ENCODE results near the gene SMPD2.

Gene SMPD2

GRCh38 chr6:109393157-109393885, 47.2 kb upstream of the SMPD2 start (continued):
- TF ChIP-seq, protein P1, sequence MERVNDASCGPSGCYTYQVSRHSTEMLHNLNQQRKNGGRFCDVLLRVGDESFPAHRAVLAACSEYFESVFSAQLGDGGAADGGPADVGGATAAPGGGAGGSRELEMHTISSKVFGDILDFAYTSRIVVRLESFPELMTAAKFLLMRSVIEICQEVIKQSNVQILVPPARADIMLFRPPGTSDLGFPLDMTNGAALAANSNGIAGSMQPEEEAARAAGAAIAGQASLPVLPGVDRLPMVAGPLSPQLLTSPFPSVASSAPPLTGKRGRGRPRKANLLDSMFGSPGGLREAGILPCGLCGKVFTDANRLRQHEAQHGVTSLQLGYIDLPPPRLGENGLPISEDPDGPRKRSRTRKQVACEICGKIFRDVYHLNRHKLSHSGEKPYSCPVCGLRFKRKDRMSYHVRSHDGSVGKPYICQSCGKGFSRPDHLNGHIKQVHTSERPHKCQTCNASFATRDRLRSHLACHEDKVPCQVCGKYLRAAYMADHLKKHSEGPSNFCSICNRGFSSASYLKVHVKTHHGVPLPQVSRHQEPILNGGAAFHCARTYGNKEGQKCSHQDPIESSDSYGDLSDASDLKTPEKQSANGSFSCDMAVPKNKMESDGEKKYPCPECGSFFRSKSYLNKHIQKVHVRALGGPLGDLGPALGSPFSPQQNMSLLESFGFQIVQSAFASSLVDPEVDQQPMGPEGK (CRISPR knock-in tag; IDR thresholded peaks at IDR 0.05; ENCODE audit: borderline replicate concordance): no peak
- no peak for TF ChIP-seq ZC3H10 (CRISPR knock-in tag; IDR thresholded peaks at IDR 0.05)

DNA sequence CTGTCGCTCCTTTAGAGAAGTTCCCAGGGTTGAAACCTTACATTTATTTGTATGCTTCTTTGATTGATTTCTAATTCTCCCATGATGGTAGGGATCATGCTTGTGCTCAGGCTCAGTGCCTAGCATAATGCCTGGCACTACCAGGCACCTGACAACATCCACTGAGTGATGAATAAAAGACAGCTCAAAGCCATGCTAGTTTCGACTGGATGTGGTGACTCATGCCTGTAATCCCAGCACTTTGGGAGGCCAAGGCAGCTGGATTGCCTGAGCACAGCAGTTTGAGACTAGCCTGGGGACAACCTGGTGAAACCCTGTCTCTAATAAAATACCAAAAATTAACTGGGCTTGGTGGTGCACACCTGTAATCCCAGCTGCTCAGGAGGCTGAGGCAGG, 46.6 kb upstream of the SMPD2 start:
- ATAC-seq: 0 out of 3 replicates have a peak, but pooled peaks have one; percentile 14
- TF ChIP-seq TOX (CRISPR knock-in tag; IDR thresholded peaks at IDR 0.05; ENCODE audit: borderline replicate concordance) (no peak), ESRRG (CRISPR knock-in tag; IDR thresholded peaks at IDR 0.05) (no peak), GLIS3 (CRISPR knock-in tag; IDR thresholded peaks at IDR 0.05) (no peak), ZFP3 (CRISPR knock-in tag; IDR thresholded peaks at IDR 0.05) (no peak), ZNF8 (CRISPR knock-in tag; IDR thresholded peaks at IDR 0.05) (no peak), BACH2 (CRISPR knock-in tag; IDR thresholded peaks at IDR 0.05; ENCODE audit: borderline replicate concordance) (no peak), OSR1 (CRISPR knock-in tag; IDR thresholded peaks at IDR 0.05) (no peak), ZC3H10 (CRISPR knock-in tag; IDR thresholded peaks at IDR 0.05) (no peak), ZFP30 (CRISPR knock-in tag; IDR thresholded peaks at IDR 0.05) (no peak), ISL1 (CRISPR knock-in tag; IDR thresholded peaks at IDR 0.05) (no peak), SNAI2 (CRISPR knock-in tag; IDR thresholded peaks at IDR 0.05) (no peak), CSRNP3 (CRISPR knock-in tag; IDR thresholded peaks at IDR 0.05) (no peak)
- TF ChIP-seq, protein P1 (CRISPR knock-in tag; IDR thresholded peaks at IDR 0.05; ENCODE audit: borderline replicate concordance): no peak
- TF ChIP-seq, protein P2, sequence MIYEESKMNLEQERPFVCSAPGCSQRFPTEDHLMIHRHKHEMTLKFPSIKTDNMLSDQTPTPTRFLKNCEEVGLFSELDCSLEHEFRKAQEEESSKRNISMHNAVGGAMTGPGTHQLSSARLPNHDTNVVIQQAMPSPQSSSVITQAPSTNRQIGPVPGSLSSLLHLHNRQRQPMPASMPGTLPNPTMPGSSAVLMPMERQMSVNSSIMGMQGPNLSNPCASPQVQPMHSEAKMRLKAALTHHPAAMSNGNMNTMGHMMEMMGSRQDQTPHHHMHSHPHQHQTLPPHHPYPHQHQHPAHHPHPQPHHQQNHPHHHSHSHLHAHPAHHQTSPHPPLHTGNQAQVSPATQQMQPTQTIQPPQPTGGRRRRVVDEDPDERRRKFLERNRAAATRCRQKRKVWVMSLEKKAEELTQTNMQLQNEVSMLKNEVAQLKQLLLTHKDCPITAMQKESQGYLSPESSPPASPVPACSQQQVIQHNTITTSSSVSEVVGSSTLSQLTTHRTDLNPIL (CRISPR knock-in tag; IDR thresholded peaks at IDR 0.05; ENCODE audit: low read depth): no peak

DNA sequence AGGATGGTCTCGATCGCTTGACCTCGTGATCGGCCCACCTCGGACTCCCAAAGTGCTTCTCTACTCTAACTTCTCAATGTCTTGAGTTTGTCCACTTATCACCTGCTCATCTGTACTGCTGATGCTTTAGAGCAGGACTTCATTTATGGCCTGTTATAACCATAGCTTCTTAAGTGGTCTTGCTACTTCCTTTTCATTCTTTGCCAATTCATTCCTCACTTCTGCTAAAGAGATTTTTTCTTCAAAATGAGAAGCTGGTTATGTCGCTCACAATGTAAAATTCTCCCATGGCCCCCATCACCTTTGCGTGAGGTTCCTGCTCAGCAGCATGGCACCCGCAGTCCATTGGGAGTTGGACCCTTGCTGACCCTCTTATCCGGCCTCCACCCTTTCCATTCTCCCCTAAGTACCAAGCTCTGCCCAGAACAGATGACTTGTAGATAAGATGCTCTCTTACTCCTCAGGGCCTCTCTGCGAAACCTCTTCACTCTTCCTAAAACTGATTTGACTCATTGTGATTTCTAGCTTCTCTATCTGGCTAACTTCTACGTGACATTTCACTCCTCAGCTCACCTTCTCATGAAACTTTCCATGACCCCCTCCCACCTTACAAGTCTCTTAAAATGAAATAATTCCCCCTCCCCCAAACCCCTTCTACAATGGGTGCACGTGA, 44.3 kb upstream of the SMPD2 start:
- ATAC-seq: no peak
- TF ChIP-seq CSDC2 (CRISPR knock-in tag; IDR thresholded peaks at IDR 0.05): no peak
- TF ChIP-seq ZFP3 (CRISPR knock-in tag; IDR thresholded peaks at IDR 0.05): no peak
- TF ChIP-seq ARNTL (CRISPR knock-in tag; IDR thresholded peaks at IDR 0.05; ENCODE audit: borderline replicate concordance, low read depth): no peak
- TF ChIP-seq TCF4 (CRISPR knock-in tag; IDR thresholded peaks at IDR 0.05; ENCODE audit: borderline replicate concordance): no peak
- no peak for TF ChIP-seq BACH2 (CRISPR knock-in tag; IDR thresholded peaks at IDR 0.05; ENCODE audit: borderline replicate concordance)
- TF ChIP-seq ZFP30 (CRISPR knock-in tag; IDR thresholded peaks at IDR 0.05): no peak
- TF ChIP-seq, protein P3, sequence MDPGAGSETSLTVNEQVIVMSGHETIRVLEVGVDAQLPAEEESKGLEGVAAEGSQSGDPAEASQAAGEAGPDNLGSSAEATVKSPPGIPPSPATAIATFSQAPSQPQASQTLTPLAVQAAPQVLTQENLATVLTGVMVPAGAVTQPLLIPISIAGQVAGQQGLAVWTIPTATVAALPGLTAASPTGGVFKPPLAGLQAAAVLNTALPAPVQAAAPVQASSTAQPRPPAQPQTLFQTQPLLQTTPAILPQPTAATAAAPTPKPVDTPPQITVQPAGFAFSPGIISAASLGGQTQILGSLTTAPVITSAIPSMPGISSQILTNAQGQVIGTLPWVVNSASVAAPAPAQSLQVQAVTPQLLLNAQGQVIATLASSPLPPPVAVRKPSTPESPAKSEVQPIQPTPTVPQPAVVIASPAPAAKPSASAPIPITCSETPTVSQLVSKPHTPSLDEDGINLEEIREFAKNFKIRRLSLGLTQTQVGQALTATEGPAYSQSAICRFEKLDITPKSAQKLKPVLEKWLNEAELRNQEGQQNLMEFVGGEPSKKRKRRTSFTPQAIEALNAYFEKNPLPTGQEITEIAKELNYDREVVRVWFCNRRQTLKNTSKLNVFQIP (CRISPR knock-in tag; IDR thresholded peaks at IDR 0.05; ENCODE audit: borderline replicate concordance, low read depth): no peak
- no peak for TF ChIP-seq ZC3H10 (CRISPR knock-in tag; IDR thresholded peaks at IDR 0.05)
- TF ChIP-seq OSR1 (CRISPR knock-in tag; IDR thresholded peaks at IDR 0.05): no peak
- TF ChIP-seq ESRRG (CRISPR knock-in tag; IDR thresholded peaks at IDR 0.05): no peak
- TF ChIP-seq TSHZ2 (CRISPR knock-in tag; IDR thresholded peaks at IDR 0.05): no peak
- TF ChIP-seq ZNF565 (CRISPR knock-in tag; conservative IDR thresholded peaks at IDR 0.05; ENCODE audit: low read depth): no peak
- no peak for TF ChIP-seq TOX (CRISPR knock-in tag; IDR thresholded peaks at IDR 0.05; ENCODE audit: borderline replicate concordance)
- TF ChIP-seq ZNF8 (CRISPR knock-in tag; IDR thresholded peaks at IDR 0.05): no peak
- TF ChIP-seq SNAI2 (CRISPR knock-in tag; IDR thresholded peaks at IDR 0.05): no peak
- TF ChIP-seq ZNF70 (CRISPR knock-in tag; IDR thresholded peaks at IDR 0.05): no peak
- TF ChIP-seq PPARA (CRISPR knock-in tag; IDR thresholded peaks at IDR 0.05; ENCODE audit: borderline replicate concordance): no peak
- TF ChIP-seq GLIS3 (CRISPR knock-in tag; IDR thresholded peaks at IDR 0.05): no peak
- no peak for TF ChIP-seq RARB (CRISPR knock-in tag; IDR thresholded peaks at IDR 0.05)
